Measurements from ENCODE around the gene TMEM69. TPM values are rescaled to one million over a fixed set of nuclear protein-coding genes. Genes with fewer than 3 reads are reported as not detected.
"Not testable (repeated sequence)": the region's sequence is repeated elsewhere in the genome, so short reads cannot be mapped to it uniquely, and the experiment has no call there.

The TMEM69 gene
- total RNA-seq, 1 experiment from 2014 or later: 66.8 TPM

DNA sequence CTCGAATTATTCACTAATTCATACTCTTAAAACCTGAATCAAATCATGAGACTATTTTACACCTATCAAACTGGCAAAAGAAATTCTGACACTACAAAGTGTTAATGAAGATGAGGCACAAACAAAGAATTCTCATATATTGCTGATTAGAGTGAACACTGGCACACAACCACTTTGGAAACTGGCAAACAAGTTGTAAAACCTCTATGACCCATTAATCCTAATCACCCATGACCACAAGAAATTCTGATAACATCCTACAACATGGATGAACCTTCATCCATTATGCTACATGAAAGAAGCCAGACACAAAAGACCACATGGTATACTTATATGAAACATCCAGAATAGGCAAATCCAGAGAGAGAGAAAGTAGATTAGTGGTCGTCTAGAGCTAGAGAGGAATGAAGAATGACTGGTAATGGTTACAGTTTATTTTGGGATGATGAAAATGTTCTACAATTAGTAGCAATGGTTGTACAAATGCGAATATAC, 10.2 kb upstream of the TMEM69 start:
- no peak for DNase-seq (ENCODE audit: low read depth)

DNA sequence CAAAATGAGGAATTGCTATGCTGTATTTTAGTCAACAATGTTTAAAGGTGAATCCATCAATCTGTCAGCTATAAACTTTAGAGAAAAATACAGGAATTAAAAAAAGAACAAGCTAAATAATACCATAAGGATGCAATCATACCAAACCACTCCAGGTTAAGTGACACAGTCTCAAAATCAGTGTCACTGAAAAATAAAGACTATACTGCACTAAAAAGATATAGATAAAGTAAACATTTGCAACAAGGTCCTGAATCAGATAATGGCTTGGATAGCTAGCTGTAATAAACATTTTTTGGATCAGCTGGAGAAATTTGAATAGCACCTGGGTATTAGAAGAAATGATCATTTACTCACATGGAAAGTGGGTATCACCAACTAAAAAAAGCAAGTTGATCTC, 9.5 kb upstream of the TMEM69 start:
- no peak for DNase-seq (ENCODE audit: low read depth)

DNA sequence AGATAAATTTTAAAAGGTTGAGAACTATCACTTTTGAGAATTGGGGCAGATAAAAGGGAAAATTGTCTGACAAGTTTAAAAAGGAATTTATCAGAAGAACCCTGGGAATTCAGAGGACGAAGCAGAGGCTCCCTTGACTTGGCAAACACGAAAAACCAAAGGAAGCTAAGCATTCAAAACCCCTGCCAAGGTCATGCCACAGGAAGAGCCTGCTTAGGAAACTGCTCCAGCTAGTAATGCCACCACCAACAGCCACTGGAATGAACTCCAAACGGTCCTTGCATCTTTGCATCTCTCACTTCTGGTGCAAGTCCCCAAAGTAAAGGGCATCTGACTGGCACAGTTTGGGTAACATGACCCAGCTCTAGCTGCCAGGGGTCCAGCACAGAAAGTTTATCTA, 8.9 kb upstream of the TMEM69 start:
- peak; percentile 55 for DNase-seq (ENCODE audit: low read depth)

DNA sequence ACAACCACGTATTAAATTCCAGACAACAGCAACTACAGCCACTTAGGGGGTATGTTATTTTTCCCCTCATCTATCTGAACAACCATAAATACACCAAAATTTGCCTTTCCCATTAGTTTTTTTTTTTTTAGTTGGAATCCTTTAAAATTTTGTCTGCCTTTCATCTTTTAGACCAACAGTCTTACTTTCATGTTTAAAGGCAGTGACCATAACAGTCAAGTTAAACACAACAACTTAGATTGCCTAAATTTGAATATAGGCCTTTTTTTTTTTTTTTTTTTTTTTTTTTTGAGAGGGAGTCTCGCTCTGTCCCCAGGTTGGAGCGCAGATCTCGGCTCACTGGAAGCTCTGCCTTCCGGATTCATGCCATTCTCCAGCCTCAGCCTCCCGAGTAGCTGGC, 5.0 kb upstream of the TMEM69 start:
- no peak for DNase-seq (ENCODE audit: low read depth)

DNA sequence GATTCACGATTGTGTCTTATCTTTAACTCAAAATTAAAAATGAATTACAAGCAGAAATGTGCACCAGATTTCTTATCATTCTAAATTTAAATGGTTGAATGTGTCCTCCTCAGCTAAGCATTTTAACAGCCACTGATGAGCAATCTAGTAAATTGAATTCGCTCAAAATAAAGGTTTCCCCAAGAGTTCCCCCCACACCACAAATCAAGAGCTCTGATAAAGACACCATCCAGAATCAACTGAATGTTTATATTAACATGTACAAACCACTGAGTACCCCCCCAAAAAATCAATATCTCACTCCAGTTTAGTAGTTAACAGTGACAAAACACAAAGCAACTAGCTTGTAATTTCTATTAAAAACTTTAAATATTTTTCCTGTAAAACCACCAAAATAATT, 3.6 kb upstream of the TMEM69 start:
- no peak for DNase-seq (ENCODE audit: low read depth)

DNA sequence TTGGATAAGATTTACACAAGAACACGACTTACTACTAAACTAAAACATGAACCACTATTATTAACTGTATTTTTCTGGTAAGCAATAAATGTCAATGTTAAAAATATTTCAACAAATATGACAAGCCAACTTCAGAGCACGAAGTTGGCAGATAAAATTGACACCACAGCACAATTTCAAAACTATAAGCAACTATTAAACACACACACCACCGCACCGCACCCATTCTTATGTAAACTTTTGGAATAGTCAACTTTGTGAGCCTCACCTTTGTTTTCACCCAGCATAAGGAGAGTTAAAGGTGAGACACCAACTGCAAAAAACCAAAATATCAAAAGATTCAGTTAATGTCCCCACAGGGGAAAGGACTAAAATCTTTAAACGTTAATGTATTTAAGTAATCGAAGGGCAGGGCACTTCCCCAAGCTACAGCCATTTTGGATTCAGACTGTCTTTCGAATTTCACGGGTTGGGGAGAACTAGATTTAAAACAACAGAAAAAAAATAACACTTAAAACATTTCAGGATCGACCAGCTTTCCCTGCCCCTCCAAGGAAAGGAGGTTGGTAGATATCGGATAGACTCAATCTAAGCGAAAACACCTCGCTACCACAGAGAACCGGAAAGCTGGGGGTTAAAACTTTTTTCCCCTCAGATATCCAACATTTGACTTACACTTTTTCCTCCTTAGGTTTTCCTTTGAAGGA, 2.5 kb upstream of the TMEM69 start:
- DNase-seq (ENCODE audit: low read depth): no peak

DNA sequence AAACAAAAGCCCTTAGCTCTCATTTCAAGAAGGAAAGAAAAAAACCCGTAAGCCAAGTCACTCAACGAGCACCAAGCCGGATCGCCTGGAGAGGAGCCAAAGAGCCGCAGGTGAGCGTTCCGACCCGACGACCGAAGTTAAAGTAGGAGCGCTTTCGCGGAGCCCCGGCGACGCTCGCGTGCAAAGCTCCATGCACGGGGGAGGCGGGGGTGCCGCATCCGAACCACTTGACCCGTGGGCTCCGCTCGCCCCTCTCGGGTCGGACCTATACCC, 2.0 kb upstream of the TMEM69 start:
- no peak for DNase-seq (ENCODE audit: low read depth)

DNA sequence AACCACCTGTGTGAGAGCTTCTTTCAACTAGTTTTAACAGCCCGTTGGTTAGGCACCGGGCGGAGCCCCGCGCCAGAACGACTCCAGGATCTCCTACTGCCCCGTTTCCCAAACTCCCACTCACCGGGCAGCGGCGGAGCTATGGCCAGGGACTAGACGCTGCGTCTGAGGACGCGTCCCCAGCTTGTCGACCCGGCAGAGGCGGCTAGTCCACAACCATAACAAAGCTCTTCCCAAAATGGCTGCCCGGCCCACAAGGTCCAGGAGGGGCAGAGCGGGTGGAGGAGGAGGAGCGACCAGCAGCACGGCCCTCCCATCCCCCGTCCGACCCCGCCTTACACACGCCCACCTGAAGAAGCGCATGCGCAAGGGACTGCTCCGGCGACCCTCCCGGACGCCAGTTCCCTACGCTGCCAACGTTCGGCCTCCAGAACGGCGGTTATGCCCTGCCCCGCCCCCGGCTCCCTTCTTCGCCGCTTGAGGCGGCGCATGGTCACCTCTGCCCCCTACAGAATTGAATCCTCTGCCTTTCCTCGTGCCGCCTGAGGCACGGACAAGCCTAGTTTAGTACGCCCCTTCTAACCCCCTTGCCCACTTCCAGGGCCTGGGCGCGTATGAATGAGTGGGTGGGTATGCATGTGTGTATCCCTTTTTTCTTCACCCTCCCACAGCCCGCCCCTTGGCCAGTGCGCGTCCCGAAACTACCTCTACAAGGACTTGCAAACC, 1.5 kb upstream of the TMEM69 start, which contains the start of gene GPBP1L1:
Gene GPBP1L1, minus strand, starts transcription at position 246 of the 726 bp plus-strand sequence. CDS start 27,446 bp downstream, outside the sequence.
- DNase-seq (ENCODE audit: low read depth): peak; percentile 95

DNA sequence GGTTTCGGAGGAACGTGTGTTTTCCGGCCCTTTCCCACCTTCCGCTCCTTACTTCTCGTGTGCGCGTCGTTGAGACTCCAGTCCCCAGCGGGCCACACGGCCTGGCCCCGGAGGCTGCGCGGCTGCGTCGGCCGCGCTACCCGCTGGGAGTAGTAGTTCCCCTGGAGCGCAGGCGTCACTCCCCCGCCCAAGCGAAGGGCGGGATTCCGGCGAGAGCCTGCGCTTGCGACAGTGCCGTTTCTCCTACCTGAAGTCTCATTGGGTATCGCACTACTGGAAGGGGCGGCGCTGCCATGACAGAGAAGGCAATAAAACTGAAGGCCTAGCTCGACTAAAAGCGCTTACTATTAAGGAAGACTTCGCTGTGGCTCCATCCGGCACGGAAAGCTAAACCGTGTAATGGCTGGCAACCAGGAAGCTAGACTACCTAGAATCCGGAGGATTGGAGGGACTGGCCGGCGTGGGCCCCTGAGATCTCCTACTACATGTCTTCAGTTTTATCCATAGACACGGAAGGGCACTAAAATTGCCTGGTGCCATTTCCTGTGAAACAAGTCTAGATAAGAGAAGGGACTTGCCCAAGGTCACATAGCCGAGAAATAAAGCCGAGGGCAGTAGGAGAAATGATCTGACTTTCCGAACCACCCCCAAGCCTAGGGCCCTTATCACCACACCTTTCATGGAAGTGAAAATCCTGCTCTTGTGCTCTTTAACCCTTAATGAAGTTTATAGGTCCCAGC, 797 bp upstream of the TMEM69 start:
- DNase-seq (ENCODE audit: low read depth): peak; percentile 99

DNA sequence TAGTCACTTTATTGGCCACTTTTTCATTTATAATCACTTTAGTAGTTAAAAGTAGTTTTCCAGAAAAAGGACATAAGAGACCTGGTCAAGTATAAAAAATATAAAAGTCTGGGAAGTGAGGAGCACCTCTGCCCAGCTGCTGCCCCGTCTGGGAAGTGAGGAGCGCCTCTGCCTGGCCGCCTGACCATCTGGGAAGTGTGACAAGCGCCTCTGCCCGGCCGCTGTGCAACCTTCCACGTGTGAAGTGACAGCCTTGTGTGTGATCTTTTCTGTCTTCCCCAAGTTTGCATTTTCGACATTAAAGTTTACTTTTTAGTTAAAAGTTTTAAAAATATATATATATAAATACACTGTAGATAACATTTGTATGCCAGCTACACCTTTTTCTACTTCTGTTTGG, 5.8 kb downstream of the TMEM69 start:
- DNase-seq (ENCODE audit: low read depth): not testable (repeated sequence)

DNA sequence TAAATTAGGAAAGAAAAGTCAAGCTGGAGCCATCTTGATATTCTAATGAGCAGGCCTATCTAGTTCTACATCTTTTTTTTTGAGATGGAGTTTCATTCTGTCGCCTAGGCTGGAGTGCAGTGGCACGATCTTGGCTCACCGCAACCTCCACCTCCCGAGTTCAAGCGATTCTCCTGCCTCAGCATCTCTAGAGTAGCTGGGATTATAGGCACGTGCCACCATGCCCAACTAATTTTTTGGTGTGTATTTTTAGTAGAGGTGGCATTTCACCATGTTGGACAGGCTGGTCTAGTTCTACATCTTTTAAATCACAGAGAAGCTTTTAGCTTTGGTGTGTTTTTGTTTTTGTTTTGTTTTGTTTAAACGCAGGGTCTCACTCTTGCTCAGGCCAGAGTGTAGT, 6.8 kb downstream of the TMEM69 start:
- no peak for DNase-seq (ENCODE audit: low read depth)

DNA sequence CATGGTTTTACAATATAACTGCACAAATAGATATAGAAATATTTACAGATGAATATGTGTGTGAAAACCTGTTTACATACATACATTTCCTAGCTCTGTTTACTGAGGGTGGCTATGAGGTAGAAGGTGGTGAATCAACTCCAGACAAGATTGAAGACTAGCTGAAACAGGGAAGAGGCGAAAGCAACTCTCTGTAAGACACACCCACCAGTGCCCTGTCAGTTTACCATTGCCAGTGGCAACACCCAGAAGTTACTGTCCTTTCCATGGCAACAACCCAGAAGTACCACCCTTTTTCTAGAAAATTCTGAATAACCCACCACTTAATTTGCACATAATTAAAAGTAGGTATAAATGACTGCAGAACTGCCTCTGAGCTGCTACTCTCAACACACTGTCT, 16.7 kb downstream of the TMEM69 start:
- DNase-seq (ENCODE audit: low read depth): no peak

DNA sequence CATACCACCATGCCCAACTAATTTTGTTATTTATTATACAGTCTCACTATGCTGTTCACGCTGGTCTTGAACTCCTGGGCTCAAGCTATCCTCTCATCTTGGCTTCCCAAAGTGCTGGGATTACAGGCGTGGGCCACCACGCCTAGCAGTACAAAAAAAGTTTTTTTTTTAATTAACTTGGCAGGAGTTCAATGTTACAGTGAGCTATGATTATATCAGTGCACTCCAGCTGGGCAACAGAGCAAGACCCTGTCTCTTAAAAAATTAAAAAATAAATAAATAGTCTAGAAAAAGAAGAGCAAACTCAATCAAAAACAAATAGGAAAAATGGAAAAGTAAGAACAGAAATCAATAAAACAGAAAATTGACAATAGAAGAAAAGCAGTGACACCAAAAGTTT, 25.7 kb downstream of the TMEM69 start:
- DNase-seq (ENCODE audit: low read depth): no peak

DNA sequence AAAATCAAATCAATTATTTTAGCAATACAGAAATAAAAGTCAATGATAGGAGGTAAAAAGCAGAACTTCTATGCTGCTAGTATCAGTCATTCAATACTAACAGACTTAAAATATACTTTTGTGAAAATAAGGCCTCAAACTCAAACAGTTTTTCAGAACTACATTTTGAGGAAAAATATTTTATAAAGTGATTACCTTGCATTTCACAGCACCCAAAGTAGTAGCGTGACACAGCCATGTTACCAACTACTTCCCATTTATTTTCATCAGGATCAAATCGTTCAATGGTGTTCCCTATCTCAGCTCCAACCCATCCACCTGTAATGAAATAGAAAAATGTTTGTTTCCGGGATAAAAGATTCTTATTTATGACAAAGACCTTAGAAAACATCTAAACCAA, 28.7 kb downstream of the TMEM69 start:
- no peak for DNase-seq (ENCODE audit: low read depth)

DNA sequence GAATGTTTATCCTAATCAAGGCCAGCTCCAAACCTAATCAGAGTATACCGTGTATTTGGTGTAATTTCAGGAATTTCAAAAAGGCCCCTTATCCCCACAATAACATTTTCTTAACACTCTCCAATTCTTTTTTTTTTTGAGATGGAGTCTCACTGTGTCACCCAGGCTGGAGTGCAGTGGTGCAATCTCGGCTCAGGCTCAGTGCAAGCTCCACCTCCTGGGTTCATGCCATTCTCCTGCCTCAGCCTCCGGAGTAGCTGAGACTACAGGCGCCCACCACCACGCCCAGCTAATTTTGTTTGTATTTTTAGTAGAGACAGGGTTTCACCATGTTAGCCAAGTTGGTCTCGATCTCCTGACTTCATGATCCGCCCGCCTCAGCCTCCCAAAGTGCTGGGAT, 29.4 kb downstream of the TMEM69 start:
- DNase-seq (ENCODE audit: low read depth): peak; percentile 23

DNA sequence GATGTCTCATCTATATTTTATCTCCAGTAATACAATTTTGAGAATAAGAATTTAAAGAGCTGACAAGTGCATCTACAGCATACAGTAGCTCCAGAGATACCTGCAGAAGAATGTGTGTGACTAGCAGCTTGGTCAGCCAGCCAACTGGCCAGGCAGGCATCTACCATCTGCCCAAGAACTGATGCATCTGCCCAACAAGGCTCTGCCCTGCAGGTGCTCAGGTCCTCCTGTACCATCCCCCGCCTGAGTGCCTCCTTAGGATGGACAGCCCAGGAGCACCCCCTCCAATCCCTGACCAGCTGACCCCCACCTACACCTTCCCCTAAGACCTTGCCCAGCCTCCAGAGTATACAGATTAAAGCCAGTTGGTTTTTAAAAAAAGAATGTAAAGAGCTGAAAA, 30.3 kb downstream of the TMEM69 start:
- DNase-seq (ENCODE audit: low read depth): no peak

DNA sequence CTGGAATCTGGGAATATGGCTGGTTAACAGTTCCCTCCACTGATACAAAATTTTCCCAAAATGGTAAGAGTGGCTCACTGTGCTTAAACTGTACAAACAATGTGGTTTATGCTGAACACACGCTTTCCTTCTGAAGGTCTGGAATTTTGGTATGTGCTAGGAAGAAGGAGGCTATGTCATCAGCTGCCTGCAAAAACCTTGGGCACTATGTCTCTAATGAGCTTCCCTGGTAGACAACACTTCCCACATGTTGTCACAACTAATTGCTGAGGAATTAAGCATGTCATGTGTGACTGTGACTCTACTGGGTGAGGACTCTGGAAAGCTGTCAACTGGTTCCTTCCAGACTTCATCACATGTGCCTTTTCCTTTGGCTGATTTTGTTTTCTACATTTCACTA, 33.2 kb downstream of the TMEM69 start:
- no peak for DNase-seq (ENCODE audit: low read depth)

DNA sequence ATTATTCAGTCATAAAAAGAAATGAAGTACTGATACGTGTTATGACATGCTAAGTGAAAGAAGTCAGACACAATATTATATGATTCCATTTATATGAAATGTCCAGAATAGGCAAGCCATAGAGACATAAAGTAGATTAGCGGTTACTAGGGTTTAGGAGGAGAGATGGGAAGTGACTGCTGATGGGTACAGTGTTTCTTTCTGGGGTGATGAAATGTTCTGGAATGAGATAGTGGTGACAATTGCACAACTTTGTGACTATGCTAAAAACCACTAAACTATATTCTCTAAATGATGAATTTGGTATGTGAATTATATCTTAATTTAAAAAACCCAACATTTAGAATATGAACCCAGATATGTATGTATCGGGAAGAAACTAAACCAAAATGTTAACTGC, 34.8 kb downstream of the TMEM69 start:
- no peak for DNase-seq (ENCODE audit: low read depth)

DNA sequence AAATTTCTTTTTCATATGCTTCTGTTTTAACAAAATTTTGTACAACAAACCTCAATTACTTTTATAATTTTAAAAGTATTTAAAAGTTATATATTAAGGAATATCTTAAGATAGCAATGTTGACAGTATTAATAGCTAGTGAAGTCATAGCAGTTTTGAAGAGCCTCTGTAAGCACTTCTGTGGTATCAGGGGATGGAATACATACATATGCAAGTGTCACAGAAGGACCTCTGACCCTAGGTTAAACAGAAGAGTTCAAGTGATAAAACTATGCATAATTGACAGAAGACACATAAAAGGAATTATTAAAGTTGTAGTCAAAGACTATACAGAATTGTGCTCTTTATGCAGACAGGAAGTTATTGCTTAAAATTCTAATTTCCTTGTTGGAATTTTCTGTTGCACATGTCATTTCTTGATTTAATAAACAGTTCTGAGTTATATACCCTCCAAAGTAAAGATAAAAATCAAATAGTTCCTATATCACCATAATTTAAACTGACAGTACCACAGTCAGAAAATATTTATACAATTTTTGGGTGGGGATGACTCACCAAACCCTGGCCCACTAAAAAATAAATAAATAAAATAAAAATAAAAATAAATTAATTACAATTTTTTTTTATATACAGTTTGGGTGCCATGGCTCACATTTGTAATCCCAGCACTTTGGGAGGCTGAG, 35.4 kb downstream of the TMEM69 start:
- no peak for DNase-seq (ENCODE audit: low read depth)

DNA sequence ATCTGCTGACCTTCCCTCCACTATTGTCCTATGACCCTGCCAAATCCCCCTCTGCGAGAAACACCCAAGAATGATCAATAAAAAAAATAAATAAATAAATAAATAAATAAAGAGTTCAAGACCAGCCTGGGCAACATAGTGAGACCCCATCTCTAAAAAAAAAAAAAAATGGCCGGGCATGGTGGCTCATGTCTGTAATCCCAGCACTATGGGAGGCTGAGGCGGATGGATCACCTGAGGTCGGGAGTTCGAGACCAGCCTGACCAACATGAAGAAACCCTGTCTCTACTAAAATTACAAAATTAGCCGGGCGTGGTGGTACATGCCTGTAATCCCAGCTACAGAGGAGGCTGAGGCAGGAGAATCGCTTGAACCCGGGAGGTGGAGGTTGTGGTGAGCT, 38.0 kb downstream of the TMEM69 start:
- not testable (repeated sequence) for DNase-seq (ENCODE audit: low read depth)

DNA sequence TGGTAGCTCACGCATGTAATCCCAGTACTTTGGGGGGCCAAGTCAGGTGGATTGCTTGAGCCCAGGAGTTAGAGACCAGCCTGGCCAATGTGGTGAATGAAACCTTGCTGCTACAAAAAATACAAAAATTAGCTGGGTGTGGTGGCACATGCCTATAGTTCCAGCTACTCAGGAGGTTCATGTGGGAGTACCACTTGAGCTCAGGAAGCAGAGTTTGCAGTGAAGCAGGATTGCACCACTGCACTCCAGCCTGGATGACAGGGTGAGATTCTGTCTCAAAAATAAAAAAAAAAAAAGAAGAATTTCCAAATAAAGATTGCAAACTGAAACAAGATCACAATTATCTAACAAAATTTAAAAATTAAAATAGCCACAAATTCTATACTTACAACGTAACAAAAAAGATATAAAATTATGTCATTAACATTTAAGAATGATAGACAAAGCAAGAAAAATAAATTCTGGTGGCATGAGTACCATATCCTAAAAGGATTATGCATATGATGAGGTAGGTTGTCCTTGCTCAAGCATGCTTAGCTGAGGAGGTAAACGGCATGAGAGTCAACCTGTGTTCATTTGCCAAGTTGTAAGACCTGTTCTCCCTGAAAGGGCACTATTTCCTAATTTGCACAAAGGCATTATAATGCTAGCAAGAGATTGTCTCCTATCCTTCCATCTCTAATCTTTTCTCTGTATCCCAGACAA, 42.2 kb downstream of the TMEM69 start:
- no peak for DNase-seq (ENCODE audit: low read depth)
